Activated CD4-positive, alpha-beta T cell treated with anti-CD3 and anti-CD28 coated beads for 24 hours (primary cell): Measurements from ENCODE around the gene MTERF1.
"Not testable (repeated sequence)": the region's sequence is repeated elsewhere in the genome, so short reads cannot be mapped to it uniquely, and the experiment has no call there.

Source experiments
- DNase-seq, 2 donors: peaks; one replicate each; pipeline ENCODE4 v3.0.0-alpha.2; 2020; ENCODE audit warnings: low read depth in 2 of 2

The MTERF1 gene

GRCh38 chr7:91887336-91888213 lies 7.1 kb upstream of the MTERF1 start:
- DNase-seq = not testable (repeated sequence)

GRCh38 chr7:91883676-91884362 lies 3.3 kb upstream of the MTERF1 start:
- DNase-seq = no peak

GRCh38 chr7:91880016-91880412 lies 488 bp downstream of the MTERF1 start:
- DNase-seq = no peak

GRCh38 chr7:91876391-91877133 lies 3.9 kb downstream of the MTERF1 start:
- no peak for DNase-seq

- DNase-seq = no peak
Observed at GRCh38 chr7:91875851-91876250, 4.7 kb downstream of the MTERF1 start.

GRCh38 chr7:91872928-91873327 lies 7.6 kb downstream of the MTERF1 start:
- DNase-seq = no peak

GRCh38 chr7:91872069-91872468 lies 8.4 kb downstream of the MTERF1 start:
- DNase-seq = no peak

- no peak for DNase-seq
Observed at GRCh38 chr7:91869661-91870060, 10.8 kb downstream of the MTERF1 start.

- DNase-seq = no peak
Observed at GRCh38 chr7:91866599-91867148, 13.8 kb downstream of the MTERF1 start.

GRCh38 chr7:91865511-91865910 lies 15.0 kb downstream of the MTERF1 start:
- DNase-seq = no peak

- not testable (repeated sequence) for DNase-seq
Observed at GRCh38 chr7:91864604-91865003, 15.9 kb downstream of the MTERF1 start.

- no peak for DNase-seq
Observed at GRCh38 chr7:91864070-91864469, 16.4 kb downstream of the MTERF1 start.

- no peak for DNase-seq
Observed at GRCh38 chr7:91852263-91852741, 28.2 kb downstream of the MTERF1 start.

- no peak for DNase-seq
Observed at GRCh38 chr7:91850455-91850854, 30.0 kb downstream of the MTERF1 start.

GRCh38 chr7:91847876-91848588 lies 32.5 kb downstream of the MTERF1 start:
- DNase-seq = no peak

- DNase-seq = no peak
Observed at GRCh38 chr7:91847231-91847630, 33.3 kb downstream of the MTERF1 start.

GRCh38 chr7:91846436-91846835 lies 34.1 kb downstream of the MTERF1 start:
- no peak for DNase-seq

GRCh38 chr7:91843831-91844230 lies 36.7 kb downstream of the MTERF1 start:
- DNase-seq = no peak

- DNase-seq = no peak
Observed at GRCh38 chr7:91838439-91838838, 42.1 kb downstream of the MTERF1 start.

- no peak for DNase-seq
Observed at GRCh38 chr7:91837397-91838070, 43.0 kb downstream of the MTERF1 start.
